RWPE1 (cell line): ENCODE results near the gene ZG16.

ENCODE experiments used
- CTCF ChIA-PET: fragments of 350-600 bp; sonication (Branson Sonifier 250); formaldehyde crosslinking; extraction: SDS; loops from one replicate; lab custom pipeline; 2021; lab: Yijun Ruan, JAX
- POLR2A ChIA-PET: fragments of 400-600 bp; formaldehyde crosslinking; extraction: SDS; loops from one replicate; lab custom pipeline; 2020; ENCODE audit warnings: antibody characterized with exemption; ENCODE audit not compliant: low non-redundant PET; lab: Yijun Ruan, JAX
- DNase-seq: peaks from one replicate; pipeline ENCODE4 v3.0.0; 2012; ENCODE audit warnings: low spot score
- H3K27ac ChIP-seq: fragments of 450-650 bp; 2 replicates; pipeline ENCODE4 v1.5.1; 2017
- CTCF ChIP-seq: fragments of 450-650 bp; conservative IDR thresholded peaks from 2 replicates; pipeline ENCODE4 v1.5.1; 2017; ENCODE audit warnings: low read depth, mild to moderate bottlenecking

The ZG16 gene

GRCh38 chr16:29813644-29814562, 35.8 kb downstream of the ZG16 start:
- CTCF ChIA-PET = interaction anchor here (0.6 kb wide), 3 partner anchors 88 to 764 kb away, joined by 3 read pairs; no protein-coding TSS in a partner anchor
- H3K27ac ChIP-seq = peak overlapping the region; percentile 99

GRCh38 chr16:29814592-29814991, 36.5 kb downstream of the ZG16 start:
- H3K27ac ChIP-seq = peak overlapping the region; percentile 99
- DNase-seq = no peak
- TF ChIP-seq CTCF = no peak
- CTCF ChIA-PET = interaction anchor here (0.6 kb wide), 3 partner anchors 89 to 763 kb away, joined by 3 read pairs; no protein-coding TSS in a partner anchor
- POLR2A ChIA-PET = interaction anchor here (3.1 kb wide), 1 partner anchor 8 kb away, joined by 10 read pairs; the partner anchor contains the start of gene MAZ

More at GRCh38 chr16:29813644-29814562, 35.8 kb downstream of the ZG16 start:
- DNase-seq = no peak
- POLR2A ChIA-PET = no interaction called here
- no peak for TF ChIP-seq CTCF

- TF ChIP-seq CTCF = no peak
- peak overlapping the region; percentile 99 for H3K27ac ChIP-seq
- DNase-seq = no peak
- ChIA-PET POLR2A (interaction anchor here (0.7 to 3.1 kb wide), 3 partner anchors 8 to 96 kb away, joined by 4 to 10 read pairs (median 5); partner anchors contain the start of gene MAZ), CTCF (interaction anchor here (0.6 to 2.0 kb wide), 10 partner anchors 8 to 545 kb away, joined by 3 to 15 read pairs (median 4); partner anchors contain the start of gene KIF22)
Measured at GRCh38 chr16:29815032-29815721, 37.1 kb downstream of the ZG16 start.

- peak; percentile 95 for DNase-seq
- H3K27ac ChIP-seq = peak within 1 kb of the TSS; percentile 99
- CTCF ChIA-PET = interaction anchor here (0.6 to 2.0 kb wide), 11 partner anchors 8 to 544 kb away, joined by 3 to 15 read pairs (median 4); partner anchors contain the start of gene KIF22
- TF ChIP-seq CTCF = peak; percentile 92
- POLR2A ChIA-PET = interaction anchor here (0.7 to 3.1 kb wide), 4 partner anchors 9 to 96 kb away, joined by 3 to 10 read pairs (median 4); partner anchors contain the start of gene MAZ
Measured at GRCh38 chr16:29815793-29816693, 38.0 kb downstream of the ZG16 start, which contains the start of gene PAGR1. Gene PAGR1, plus strand, starts transcription at chr16:29816152. Its CDS starts 374 bp downstream, at chr16:29816526.

GRCh38 chr16:29816694-29817441, 38.8 kb downstream of the ZG16 start:
- H3K27ac ChIP-seq = peak overlapping the region; percentile 99
- no peak for TF ChIP-seq CTCF
- peak; percentile 49 for DNase-seq
- ChIA-PET CTCF (interaction anchor here (0.6 to 2.0 kb wide), 4 partner anchors 8 to 126 kb away, joined by 3 to 15 read pairs (median 6); no protein-coding TSS in a partner anchor), POLR2A (interaction anchor here (0.7 to 3.1 kb wide), 4 partner anchors 10 to 249 kb away, joined by 3 to 13 read pairs (median 8); partner anchors contain the start of genes ALDOA and MAZ)
